WTC11 (cell line): ENCODE measurements around the gene MSI2.

Experiments used
- AFF4 ChIP-seq: sonication (generic); formaldehyde crosslinking; IDR thresholded peaks from 2 replicates; pipeline ENCODE4 v1.8.1; 2023; ENCODE audit warnings: mild to moderate bottlenecking, missing genetic modification reagents, borderline replicate concordance
- ATF6 ChIP-seq: sonication (generic); formaldehyde crosslinking; IDR thresholded peaks from 2 replicates; pipeline ENCODE4 v1.8.1; 2023; ENCODE audit warnings: mild to moderate bottlenecking, missing genetic modification reagents
- CREB1 ChIP-seq: sonication (generic); formaldehyde crosslinking; IDR thresholded peaks from 2 replicates; pipeline ENCODE4 v1.8.0; 2023; ENCODE audit warnings: mild to moderate bottlenecking, missing genetic modification reagents
- CTCF ChIP-seq: fragments of 200-600 bp; IDR thresholded peaks from 2 replicates; pipeline ENCODE4 v1.8.0; 2022; ENCODE audit warnings: antibody characterized with exemption
- NR2C2 ChIP-seq: sonication (generic); formaldehyde crosslinking; IDR thresholded peaks from 2 replicates; pipeline ENCODE4 v1.8.0; 2022; ENCODE audit warnings: mild to moderate bottlenecking, missing genetic modification reagents
- NR3C1 ChIP-seq: sonication (generic); formaldehyde crosslinking; conservative IDR thresholded peaks from 2 replicates; pipeline ENCODE4 v1.8.1; 2023; ENCODE audit warnings: low read depth, mild to moderate bottlenecking, missing genetic modification reagents
- PRDM15 ChIP-seq: sonication (generic); formaldehyde crosslinking; IDR thresholded peaks from 2 replicates; pipeline ENCODE4 v1.8.0; 2022; ENCODE audit warnings: missing genetic modification reagents
- RELA ChIP-seq: sonication (generic); formaldehyde crosslinking; IDR thresholded peaks from 2 replicates; pipeline ENCODE4 v1.8.1; 2022; ENCODE audit warnings: missing genetic modification reagents, mild to moderate bottlenecking, borderline replicate concordance
- SOX15 ChIP-seq: fragments of 250-450 bp; sonication (Bioruptor Pico); IDR thresholded peaks from 2 replicates; pipeline ENCODE4 v1.9.0; 2021; ENCODE audit warnings: mild to moderate bottlenecking
- SP1 ChIP-seq: sonication (generic); formaldehyde crosslinking; conservative IDR thresholded peaks from 2 replicates; pipeline ENCODE4 v1.8.1; 2022; ENCODE audit warnings: missing genetic modification reagents
- ZBTB21 ChIP-seq: sonication (generic); formaldehyde crosslinking; IDR thresholded peaks from 2 replicates; pipeline ENCODE4 v1.8.1; 2023; ENCODE audit warnings: mild to moderate bottlenecking, missing genetic modification reagents, borderline replicate concordance
- ZNF512 ChIP-seq: sonication (generic); formaldehyde crosslinking; IDR thresholded peaks from 2 replicates; pipeline ENCODE4 v1.8.1; 2022; ENCODE audit warnings: missing genetic modification reagents, borderline replicate concordance

GRCh38 chr17:57363580-57363979, 107.3 kb downstream of the MSI2 start:
- TF ChIP-seq PRDM15 (CRISPR knock-in tag) (no peak), CREB1 (CRISPR knock-in tag) (no peak), SOX15 (no peak), CTCF (no peak), ZNF512 (CRISPR knock-in tag) (no peak), NR2C2 (CRISPR knock-in tag) (no peak), ZBTB21 (no peak), NR3C1 (no peak), SP1 (CRISPR knock-in tag) (no peak), RELA (CRISPR knock-in tag) (no peak), ATF6 (CRISPR knock-in tag) (no peak), AFF4 (CRISPR knock-in tag) (no peak)
